Endothelial cell of umbilical vein (primary cell): ENCODE measurements around the gene RTN4RL1. TPM values are rescaled to one million over a fixed set of nuclear protein-coding genes. Genes with fewer than 3 reads are reported as not detected.
A peak's percentile ranks its signal among the peaks of the same experiment; 100 is the strongest.

Source experiments
- BruUV-seq: library from RNA; stranded (reverse); fragments of 400-500 nt; replicated peaks from 2 replicates; lab custom pipeline; 2021; lab: Mats Ljungman, UMichigan
- CTCF ChIA-PET: fragments of 300-600, 350-600 bp; sonication (Branson Sonifier 250); formaldehyde crosslinking; loops from one replicate; lab custom pipeline; 2021; ENCODE audit warnings: antibody characterized with exemption, inconsistent platforms; lab: Charles Lee
- POLR2A ChIA-PET: fragments of 300-600, 350-600 bp; sonication (Branson Sonifier 250); formaldehyde crosslinking; loops from one replicate; lab custom pipeline; 2021; ENCODE audit warnings: antibody characterized with exemption, inconsistent platforms; lab: Charles Lee
- DNase-seq: peaks from one replicate; pipeline ENCODE4 v3.0.0-alpha.2; 2011; ENCODE audit warnings: low read depth, low spot score
- FAIRE-seq: peaks from 2 replicates; lab custom pipeline; 2011; peaks lifted over from hg19 to GRCh38; lab: Jason Lieb, UNC
- H2AFZ ChIP-seq: 2 replicates; pipeline ENCODE4 v1.6.0; 2012; ENCODE audit warnings: low read depth, low read length, control low read depth, inconsistent platforms
- H3K27ac ChIP-seq: 2 replicates; pipeline ENCODE4 v1.5.1; 2011; ENCODE audit warnings: low read depth, mild to moderate bottlenecking, control low read depth, low read length, moderate library complexity; ENCODE audit not compliant: insufficient read depth
- H3K27me3 ChIP-seq, 2 experiments: 2 replicates each; pipeline versions ENCODE4 v1.6.0 to v1.6.1; 2011; ENCODE audit warnings: low read length in 2 of 2, mixed read lengths in 1 of 2; ENCODE audit not compliant: control insufficient read depth in 2 of 2, insufficient read depth in 2 of 2
- H3K36me3 ChIP-seq, 2 experiments: 2 replicates in 1 of 2; 3 replicates in 1 of 2; pipeline ENCODE4 v1.5.1; 2011; ENCODE audit warnings: low read length in 2 of 2, mild to moderate bottlenecking in 1 of 2, moderate library complexity in 1 of 2; ENCODE audit not compliant: control insufficient read depth in 2 of 2, insufficient read depth in 2 of 2; ENCODE audit errors: extremely low read depth in 1 of 2
- H3K4me1 ChIP-seq: 3 replicates; pipeline ENCODE4 v1.5.1; 2011; ENCODE audit warnings: mild to moderate bottlenecking, low read length; ENCODE audit not compliant: control insufficient read depth, insufficient read depth; ENCODE audit errors: extremely low read depth
- H3K4me2 ChIP-seq: 2 replicates; pipeline ENCODE4 v1.6.1; 2011; ENCODE audit warnings: low read length, control low read depth, mixed read lengths; ENCODE audit not compliant: insufficient read depth
- H3K4me3 ChIP-seq, 3 experiments: fragments of 200-600 bp in 1 of 3; sonication (generic), shearing (Covaris generic) in 1 of 3; replicated peaks in 1 of 3; 2 replicates each; pipeline ENCODE4 v1.5.1; 2011 to 2016; ENCODE audit warnings: control low read depth in 3 of 3, low read length in 3 of 3, mild to moderate bottlenecking in 2 of 3, inconsistent platforms in 1 of 3, low read depth in 1 of 3, moderate library complexity in 1 of 3; ENCODE audit not compliant: insufficient read depth in 1 of 3
- H3K79me2 ChIP-seq: 2 replicates; pipeline ENCODE4 v1.6.0; 2012; ENCODE audit warnings: low read length, inconsistent platforms; ENCODE audit not compliant: control insufficient read depth, insufficient read depth
- H3K9ac ChIP-seq: replicated peaks from 2 replicates; pipeline ENCODE3; 2011; ENCODE audit warnings: low read length, control low read depth; ENCODE audit not compliant: insufficient read depth; ENCODE audit errors: extremely low read depth
- H3K9me1 ChIP-seq: replicated peaks from 3 replicates; pipeline ENCODE4 v1.6.0; 2011; ENCODE audit warnings: mild to moderate bottlenecking, low read length; ENCODE audit not compliant: control insufficient read depth, insufficient read depth; ENCODE audit errors: extremely low read depth
- H3K9me3 ChIP-seq: replicated peaks from 2 replicates; pipeline ENCODE4 v1.5.1; 2012; ENCODE audit warnings: low read length, inconsistent platforms; ENCODE audit not compliant: control insufficient read depth, insufficient read depth
- H4K20me1 ChIP-seq: replicated peaks from 2 replicates; pipeline ENCODE3; 2011; ENCODE audit warnings: mild to moderate bottlenecking, low read length; ENCODE audit not compliant: control insufficient read depth, insufficient read depth; ENCODE audit errors: extremely low read depth
- CTCF ChIP-seq, 2 donors: IDR thresholded peaks; 1 replicate in 1 of 2; 2 replicates in 1 of 2; pipeline ENCODE4 v1.5.1; 2011; ENCODE audit warnings: low read length in 2 of 2, mild to moderate bottlenecking in 2 of 2, moderate library complexity in 2 of 2, control low read depth in 1 of 2, inconsistent platforms in 1 of 2, low read depth in 1 of 2; ENCODE audit not compliant: insufficient read depth in 1 of 2; ENCODE audit errors: extremely low read depth in 1 of 2
- EZH2 ChIP-seq: IDR thresholded peaks from 2 replicates; pipeline ENCODE4 v1.6.1; 2012; ENCODE audit warnings: borderline replicate concordance, low read depth, mild to moderate bottlenecking, moderate library complexity, low read length, inconsistent platforms; ENCODE audit not compliant: severe bottlenecking
- FOS ChIP-seq: IDR thresholded peaks from 2 replicates; pipeline ENCODE4 v1.6.1; 2011; ENCODE audit warnings: mild to moderate bottlenecking, low read length, moderate library complexity, borderline replicate concordance; ENCODE audit not compliant: insufficient read depth
- GATA2 ChIP-seq: IDR thresholded peaks from 2 replicates; pipeline ENCODE4 v1.7.0; 2011; ENCODE audit warnings: low read depth, mild to moderate bottlenecking, moderate library complexity, mixed read lengths, low read length; ENCODE audit not compliant: insufficient read length, insufficient read depth
- JUN ChIP-seq: IDR thresholded peaks from 2 replicates; pipeline ENCODE4 v1.6.1; 2011; ENCODE audit warnings: borderline replicate concordance, low read depth; ENCODE audit not compliant: insufficient read length, insufficient read depth
- MAX ChIP-seq: IDR thresholded peaks from 2 replicates; pipeline ENCODE4 v1.6.1; 2011; ENCODE audit not compliant: insufficient read depth, insufficient read length
- MYC ChIP-seq: IDR thresholded peaks from one replicate; pipeline ENCODE4 v1.6.1; 2011; ENCODE audit warnings: mild to moderate bottlenecking, low read depth, low read length
- POLR2A ChIP-seq: IDR thresholded peaks from 2 replicates; pipeline ENCODE4 v1.6.1; 2012; ENCODE audit warnings: low read depth, mild to moderate bottlenecking, control low read depth, low read length
- POLR2AphosphoS5 ChIP-seq: IDR thresholded peaks from 2 replicates; pipeline ENCODE4 v1.6.1; 2012; ENCODE audit warnings: low read depth, mild to moderate bottlenecking, control low read depth, low read length, moderate library complexity; ENCODE audit not compliant: insufficient read depth
- dilution Hi-C: fragments of 300-500 bp; cut with MboI; formaldehyde crosslinking; loops from one replicate; pipeline ENCODE4 v1.15.0; 2019; ENCODE audit warnings: low sequenced_read_pairs; ENCODE audit not compliant: extremely low pct_ligation_motif_present
- intact Hi-C: fragments of 100-400 bp; cut with micrococcal nuclease; formaldehyde crosslinking; loops from one replicate; pipeline ENCODE4 v1.10.0; 2022
- polyA plus RNA-seq, 4 experiments: library from polyadenylated mRNA; depleted of rRNA in 3 of 4; stranded (reverse) in 3 of 4; unstranded in 1 of 4; fragments of >200 nt; gene quantifications; 2 replicates each; pipeline versions ENCODE4 v1.2.1 to v1.2.3, GENCODE V29; 2011 to 2012; ENCODE audit warnings: missing spikeins in 1 of 4
- total RNA-seq: library from RNA; stranded (reverse); gene quantifications from 2 replicates; pipeline ENCODE4 v1.2.3, GENCODE V29; 2021

The RTN4RL1 gene
- total and polyA plus RNA-seq, 2 donors (not counting 3 experiments of a cell fraction or from before 2014, with no cell fraction given): 0.04 TPM; not detected in 1

GRCh38 chr17:2071455-2072281, 46.5 kb upstream of the RTN4RL1 start:
- Histone ChIP-seq H3K27me3 (no peaks in the 10 kb centered on the region), H3K4me2 (peak overlapping the region; percentile 5), H3K36me3 (peaks cover 0 to 3% of the 10 kb centered on the region in 2 experiments), H4K20me1 (no peaks in the 10 kb centered on the region), H3K9ac (peak overlapping the region; percentile 66), H2AFZ (no peak overlapping the region), H3K27ac (peak overlapping the region; percentile 93), H3K79me2 (peaks cover 3% of the 10 kb centered on the region), H3K9me3 (no peaks in the 10 kb centered on the region), H3K4me1 (peaks cover 58% of the 10 kb centered on the region), H3K9me1 (no peaks in the 10 kb centered on the region), H3K4me3 (no peak overlapping the region)
- TF ChIP-seq FOS: peak; percentile 50
- peak; percentile 62 for TF ChIP-seq JUN
- peak; percentile 79 for TF ChIP-seq POLR2AphosphoS5
- no peak for TF ChIP-seq EZH2
- TF ChIP-seq MAX: no peak
- dilution Hi-C loops: no loop called here
- ChIA-PET CTCF (interaction anchor here (0.8 to 3.2 kb wide), 10 partner anchors 11 to 211 kb away, joined by 3 to 30 read pairs (median 7); partner anchors contain the start of gene HIC1), POLR2A (no interaction called here)
- FAIRE-seq (no peak), DNase-seq (peak; percentile 73)
- no TSS peak for BruUV-seq
- intact Hi-C loops: loop anchor here (1.0 kb wide), 1 partner anchor 14 kb away; no protein-coding TSS in a partner anchor

- peaks cover 63% of the 10 kb centered on the region for H3K4me1 ChIP-seq
- peak overlapping the region; percentile 1 for H3K4me2 ChIP-seq
- intact Hi-C loops (loop anchor here (1.0 kb wide), 1 partner anchor 14 kb away; no protein-coding TSS in a partner anchor), dilution Hi-C loops (no loop called here)
- no peak overlapping the region for H3K4me3 ChIP-seq
- H3K79me2 ChIP-seq: peaks cover 3% of the 10 kb centered on the region
- H3K27ac ChIP-seq: peak overlapping the region; percentile 93
- H4K20me1 ChIP-seq: no peaks in the 10 kb centered on the region
- peaks cover 0 to 3% of the 10 kb centered on the region in 2 experiments for H3K36me3 ChIP-seq
- ChIA-PET CTCF (interaction anchor here (1.7 to 3.2 kb wide), 5 partner anchors 11 to 174 kb away, joined by 6 to 30 read pairs (median 16); partner anchors contain the start of gene HIC1), POLR2A (no interaction called here)
- FAIRE-seq (no peak), DNase-seq (no peak)
- no peaks in the 10 kb centered on the region for H3K9me1 ChIP-seq
- H3K27me3 ChIP-seq: no peaks in the 10 kb centered on the region
- peak overlapping the region; percentile 66 for H3K9ac ChIP-seq
- no peaks in the 10 kb centered on the region for H3K9me3 ChIP-seq
- BruUV-seq: no TSS peak
- TF ChIP-seq CTCF (IDR thresholded peaks at IDR 0.05; ENCODE audit: extremely low read depth in 1 of 2, insufficient read depth in 1 of 2, low read depth in 1 of 2, low read length in 2 of 2): no peak
- no peak for TF ChIP-seq JUN
- no peak for TF ChIP-seq EZH2
- TF ChIP-seq POLR2A: no peak
- no peak for TF ChIP-seq POLR2AphosphoS5
- no peak for TF ChIP-seq MYC
- no peak for TF ChIP-seq FOS
- TF ChIP-seq GATA2: no peak
- no peak for TF ChIP-seq MAX
- H2AFZ ChIP-seq: no peak overlapping the region
Observed at GRCh38 chr17:2071024-2071385, 45.9 kb upstream of the RTN4RL1 start.
